HG03103 (cell line): ENCODE data around the gene CD177.
"Not testable (repeated sequence)": the region's sequence is repeated elsewhere in the genome, so short reads cannot be mapped to it uniquely, and the experiment has no call there.

Source experiments
- ATAC-seq: cut with Tn5 transposase; IDR thresholded peaks from one replicate; pipeline ENCODE4 v1.9.1; 2021; ENCODE audit warnings: low read depth; ENCODE audit not compliant: unreplicated experiment

The CD177 gene

GRCh38 chr19:43380008-43380407 lies 26.5 kb downstream of the CD177 start:
- ATAC-seq: no peak

GRCh38 chr19:43380771-43381386 lies 27.4 kb downstream of the CD177 start:
- ATAC-seq: no peak

GRCh38 chr19:43382586-43383216 lies 29.2 kb downstream of the CD177 start:
- not testable (repeated sequence) for ATAC-seq

- ATAC-seq: not testable (repeated sequence)
Measured at GRCh38 chr19:43383254-43383653, 29.8 kb downstream of the CD177 start.

DNA sequence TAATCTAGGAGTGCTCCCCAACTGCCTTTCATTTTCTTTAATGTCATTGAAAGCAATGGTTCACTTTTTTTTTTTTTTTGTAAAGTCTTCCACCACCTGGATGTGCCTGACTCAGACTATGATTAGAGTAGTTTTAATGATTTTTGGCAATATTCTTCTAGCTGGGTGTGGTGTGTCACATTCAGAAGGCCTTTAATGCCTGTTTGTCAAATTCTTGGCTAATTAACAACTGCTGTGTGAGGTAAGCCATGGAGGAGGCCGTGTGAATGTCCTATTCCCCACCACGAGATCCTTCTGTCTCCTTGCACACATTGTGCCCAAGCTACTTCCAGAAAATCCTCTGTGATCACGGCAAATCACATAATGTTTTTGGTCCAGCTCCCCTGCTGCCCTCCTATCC lies 30.3 kb downstream of the CD177 start:
- ATAC-seq: not testable (repeated sequence)

GRCh38 chr19:43390903-43391551 lies 37.5 kb downstream of the CD177 start:
- not testable (repeated sequence) for ATAC-seq

GRCh38 chr19:43391552-43391935 lies 38.1 kb downstream of the CD177 start:
- ATAC-seq: not testable (repeated sequence)

- ATAC-seq: not testable (repeated sequence)
Measured at GRCh38 chr19:43393501-43393900, 40.0 kb downstream of the CD177 start.

DNA sequence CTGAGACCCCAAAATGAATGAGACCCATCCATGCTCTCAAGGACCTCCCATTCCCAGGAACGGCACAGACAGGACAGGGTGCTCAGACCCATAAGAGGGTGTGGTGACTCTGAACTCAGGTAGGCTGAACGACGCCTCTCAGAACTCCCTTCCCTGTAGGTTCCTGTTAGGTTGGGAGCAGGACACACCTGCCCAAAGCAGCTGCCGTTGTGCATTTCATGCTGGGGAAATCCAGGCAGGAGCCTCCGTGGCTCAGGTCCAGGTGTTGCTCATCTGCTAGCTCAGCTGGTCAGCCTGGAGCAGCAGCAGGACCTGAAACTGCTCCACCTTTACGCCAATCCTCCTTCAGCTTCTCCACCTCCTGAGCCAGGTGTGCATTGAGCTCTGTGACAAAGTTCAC lies 42.1 kb downstream of the CD177 start:
- no peak for ATAC-seq

DNA sequence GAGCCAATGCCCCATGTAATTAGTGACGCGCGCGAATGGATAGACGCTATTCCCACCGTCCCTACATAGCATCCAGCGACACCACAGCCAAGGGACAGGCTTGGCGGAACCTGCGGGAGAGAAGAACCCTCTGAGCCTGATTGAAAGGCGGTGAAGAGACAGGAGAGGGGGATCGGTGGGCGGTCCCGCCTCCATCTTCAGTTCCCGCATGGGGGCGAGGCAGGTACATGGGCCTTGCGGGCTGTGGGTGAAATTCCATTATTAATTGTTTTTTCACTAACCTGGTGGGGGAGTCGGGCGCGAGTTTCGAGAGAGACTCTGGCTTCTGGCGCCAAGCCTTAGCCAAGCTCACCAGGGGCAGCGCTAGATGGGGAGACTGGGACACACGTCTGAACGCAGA lies 52.8 kb downstream of the CD177 start:
- no peak for ATAC-seq

- no peak for ATAC-seq
Measured at GRCh38 chr19:43407416-43408005, 54.0 kb downstream of the CD177 start.

DNA sequence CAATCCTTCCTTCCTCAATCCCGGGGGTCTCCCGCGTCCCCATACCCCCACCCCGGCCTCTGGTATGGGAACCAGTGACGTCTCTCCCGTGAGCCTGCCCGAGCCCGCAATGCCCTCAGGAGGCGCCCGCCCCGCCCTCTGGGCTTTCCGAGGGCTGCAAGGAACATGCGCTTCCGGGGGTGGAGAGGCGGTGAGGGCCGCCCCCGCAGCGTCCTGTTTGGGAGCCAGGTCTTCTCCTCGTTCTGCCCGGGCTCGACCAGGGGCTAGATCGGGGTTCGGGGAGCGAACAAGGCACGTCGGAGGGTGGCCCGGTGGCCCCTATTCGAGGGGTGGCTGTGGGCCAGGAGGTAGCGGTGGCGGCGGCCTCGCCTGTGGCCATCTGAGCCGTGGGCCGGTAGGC lies 54.6 kb downstream of the CD177 start:
- ATAC-seq: no peak

DNA sequence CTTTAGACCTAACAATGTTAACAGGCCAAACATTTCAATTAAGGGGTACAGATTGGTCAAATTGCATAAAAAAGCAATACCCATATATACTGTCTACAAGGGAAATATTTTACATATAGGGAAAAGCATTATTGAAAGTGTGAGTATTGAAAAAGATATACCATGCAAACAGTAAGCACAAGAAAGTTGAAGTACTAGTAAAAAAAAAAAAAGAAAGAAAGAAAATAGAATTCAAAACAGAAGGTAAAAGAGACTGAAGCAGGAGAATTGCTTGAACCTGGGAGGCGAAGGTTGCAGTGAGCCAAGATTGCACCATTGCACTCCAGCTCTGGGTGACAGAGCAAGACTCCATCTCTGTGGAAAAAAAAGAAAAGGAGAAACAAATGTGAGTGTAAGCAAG lies 55.9 kb downstream of the CD177 start:
- ATAC-seq: no peak

DNA sequence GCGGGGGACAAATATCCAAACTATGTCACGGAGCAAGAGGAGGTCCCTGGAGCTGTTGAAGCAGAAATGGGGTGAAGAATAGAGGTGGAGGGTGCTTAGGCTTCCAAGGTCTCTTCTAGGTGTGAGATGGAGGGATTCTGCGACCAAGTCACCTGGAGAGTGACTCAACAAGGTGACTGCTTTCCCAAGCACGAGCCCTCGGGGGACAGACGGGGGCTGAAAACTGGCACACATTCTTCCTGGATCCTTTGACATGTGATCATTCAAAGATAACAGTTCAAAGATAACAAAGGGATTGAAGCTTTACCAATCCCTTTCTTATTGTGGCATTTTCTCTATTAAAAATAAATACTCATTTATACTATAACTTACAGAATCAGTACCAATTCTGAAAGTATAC lies 59.0 kb downstream of the CD177 start:
- no peak for ATAC-seq
